Breast epithelium (tissue), 4 donors: ENCODE data around the gene LINGO1. TPM values are rescaled to one million over a fixed set of nuclear protein-coding genes. Genes with fewer than 3 reads are reported as not detected.

Experiments
- DNase-seq, 2 donors: peaks; one replicate each; pipeline ENCODE4 v3.0.0-alpha.2; 2019; ENCODE audit warnings: low spot score in 2 of 2
- H3K27ac ChIP-seq, 2 donors: fragments of 200-600 bp; sonication (generic) in 1 of 2; one replicate each; pipeline ENCODE4 v1.5.1; 2016 to 2019; ENCODE audit warnings: mild to moderate bottlenecking in 1 of 2
- H3K27me3 ChIP-seq, 2 donors: fragments of 200-600 bp; sonication (generic) in 1 of 2; one replicate each; pipeline versions ENCODE4 v1.5.1 to v1.6.0; 2017 to 2019; ENCODE audit warnings: control low read depth in 1 of 2, mild to moderate bottlenecking in 1 of 2
- H3K36me3 ChIP-seq: fragments of 200-600 bp; one replicate; pipeline ENCODE4 v1.5.1; 2019
- H3K4me1 ChIP-seq, 2 donors: fragments of 200-600 bp; sonication (generic); one replicate each; pipeline ENCODE4 v1.5.1; 2016 to 2019; ENCODE audit warnings: control low read depth in 1 of 2
- H3K4me3 ChIP-seq, 3 donors: fragments of 200-600 bp; sonication (generic); 1 replicate in 2 of 3; 2 replicates in 1 of 3; pipeline ENCODE4 v1.5.1; 2016 to 2019; ENCODE audit warnings: mild to moderate bottlenecking in 3 of 3, moderate library complexity in 2 of 3
- H3K9me3 ChIP-seq, 2 donors: fragments of 200-600 bp; sonication (generic) in 1 of 2; one replicate each; pipeline ENCODE4 v1.5.1; 2016 to 2019; ENCODE audit warnings: control low read depth in 1 of 2
- POLR2A ChIP-seq: fragments of 450-650 bp; IDR thresholded peaks from one replicate; pipeline ENCODE4 v1.6.1; 2016; ENCODE audit warnings: antibody characterized with exemption, mild to moderate bottlenecking, moderate library complexity
- POLR2AphosphoS5 ChIP-seq, 3 donors: sonication (generic); formaldehyde crosslinking; IDR thresholded peaks; one replicate each; pipeline ENCODE4 v1.6.1; 2017; ENCODE audit warnings: antibody characterized with exemption in 3 of 3
- intact Hi-C: fragments of 100-400 bp; cut with DNase I; formaldehyde crosslinking; loops from one replicate; pipeline ENCODE4 v1.15.1; 2023; ENCODE audit warnings: low total_unique reads
- total RNA-seq, 3 donors: library from RNA; depleted of rRNA; stranded (reverse); fragments of >200 nt; gene quantifications; one replicate each; pipeline ENCODE4 v1.1.0, GENCODE V29; 2016
- TF ChIP-seq, protein P1 (sequence below), 3 donors: fragments of 450-650 bp; IDR thresholded peaks; one replicate each; pipeline ENCODE4 v1.5.1; 2016 to 2017; ENCODE audit warnings: antibody characterized with exemption in 3 of 3, mild to moderate bottlenecking in 3 of 3, moderate library complexity in 3 of 3

LINGO1 gene
- total RNA-seq, 3 donors from 2014 or later, result 1.2 to 1.6 TPM; not detected in 1

DNA sequence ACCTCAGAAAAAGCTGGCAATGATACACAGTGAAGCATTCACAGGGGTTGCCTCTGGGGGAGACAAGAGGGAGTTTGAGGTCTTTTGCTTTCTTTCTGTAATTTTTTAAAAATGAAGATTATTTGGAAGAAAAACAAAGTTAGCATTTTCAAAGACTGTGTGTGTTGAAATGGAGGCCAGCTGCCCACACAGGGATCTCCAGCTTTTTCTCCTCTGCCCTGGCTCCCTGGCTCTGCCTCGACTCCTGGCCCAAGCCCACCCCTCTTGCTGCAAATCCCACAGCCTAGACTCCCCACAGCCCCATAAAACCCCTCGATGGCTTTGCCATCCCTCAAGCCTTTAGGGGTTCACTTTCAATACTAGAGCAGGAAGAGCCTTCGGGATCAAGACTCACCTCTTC is 68.4 kb downstream of the LINGO1 start:
- intact Hi-C loops, result no loop called here
- peaks cover 0 to 3% of the 10 kb centered on the region in 2 donors for H3K27me3 ChIP-seq
- DNase-seq, result no peak
- no peaks in the 10 kb centered on the region for H3K9me3 ChIP-seq
- TF ChIP-seq, protein P1, sequence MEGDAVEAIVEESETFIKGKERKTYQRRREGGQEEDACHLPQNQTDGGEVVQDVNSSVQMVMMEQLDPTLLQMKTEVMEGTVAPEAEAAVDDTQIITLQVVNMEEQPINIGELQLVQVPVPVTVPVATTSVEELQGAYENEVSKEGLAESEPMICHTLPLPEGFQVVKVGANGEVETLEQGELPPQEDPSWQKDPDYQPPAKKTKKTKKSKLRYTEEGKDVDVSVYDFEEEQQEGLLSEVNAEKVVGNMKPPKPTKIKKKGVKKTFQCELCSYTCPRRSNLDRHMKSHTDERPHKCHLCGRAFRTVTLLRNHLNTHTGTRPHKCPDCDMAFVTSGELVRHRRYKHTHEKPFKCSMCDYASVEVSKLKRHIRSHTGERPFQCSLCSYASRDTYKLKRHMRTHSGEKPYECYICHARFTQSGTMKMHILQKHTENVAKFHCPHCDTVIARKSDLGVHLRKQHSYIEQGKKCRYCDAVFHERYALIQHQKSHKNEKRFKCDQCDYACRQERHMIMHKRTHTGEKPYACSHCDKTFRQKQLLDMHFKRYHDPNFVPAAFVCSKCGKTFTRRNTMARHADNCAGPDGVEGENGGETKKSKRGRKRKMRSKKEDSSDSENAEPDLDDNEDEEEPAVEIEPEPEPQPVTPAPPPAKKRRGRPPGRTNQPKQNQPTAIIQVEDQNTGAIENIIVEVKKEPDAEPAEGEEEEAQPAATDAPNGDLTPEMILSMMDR (IDR thresholded peaks at IDR 0.05), result no peak
- TF ChIP-seq POLR2AphosphoS5 (IDR thresholded peaks at IDR 0.05) (no peak), POLR2A (no peak)
- peaks cover 0 to 1% of the 10 kb centered on the region in 2 donors for H3K4me1 ChIP-seq
- no peak overlapping the region for H3K4me3 ChIP-seq
- H3K27ac ChIP-seq, result no peak overlapping the region
- H3K36me3 ChIP-seq, result no peaks in the 10 kb centered on the region

DNA sequence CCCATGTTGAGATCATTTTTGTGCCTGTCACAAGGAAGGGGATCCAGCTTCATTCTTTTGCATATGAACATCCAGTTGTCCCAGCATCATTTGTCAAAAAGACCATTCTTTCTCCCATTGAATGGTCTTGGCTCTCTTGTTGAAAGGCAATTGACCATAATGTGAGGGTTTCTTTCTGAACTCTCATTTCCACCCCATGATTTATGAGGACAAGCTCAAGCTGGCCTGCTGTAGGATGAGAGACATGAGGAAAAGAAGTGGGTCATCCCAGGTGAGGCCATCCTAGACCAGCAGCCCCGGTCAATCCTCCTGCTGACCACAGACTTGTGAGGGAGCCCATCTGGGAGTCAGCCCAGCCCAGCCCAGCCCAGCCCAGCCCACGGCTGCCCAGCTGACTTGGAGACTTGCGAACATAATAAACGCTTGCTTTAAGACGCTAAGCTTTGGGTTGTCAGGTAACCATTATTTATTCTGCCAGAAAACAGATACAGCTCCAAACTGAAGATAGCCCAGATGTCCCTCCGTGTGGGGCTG is 69.0 kb downstream of the LINGO1 start:
- H3K4me3 ChIP-seq, result no peak overlapping the region
- no peaks in the 10 kb centered on the region for H3K36me3 ChIP-seq
- H3K27me3 ChIP-seq, result peaks cover 0 to 3% of the 10 kb centered on the region in 2 donors
- no peaks in the 10 kb centered on the region for H3K4me1 ChIP-seq
- no peak for TF ChIP-seq POLR2A
- TF ChIP-seq, protein P1 (IDR thresholded peaks at IDR 0.05), result no peak
- no peak for TF ChIP-seq POLR2AphosphoS5 (IDR thresholded peaks at IDR 0.05)
- no peaks in the 10 kb centered on the region for H3K9me3 ChIP-seq
- intact Hi-C loops, result no loop called here
- no peak overlapping the region for H3K27ac ChIP-seq
- DNase-seq, result no peak

Other genes with a start within 250 kb of the LINGO1 start
- 10 to 100 TPM; 48.5 to 99.5 (median 55.2) TPM for gene PEAK1, start 212.8 kb downstream of the LINGO1 start, total RNA-seq
- 10 to 100 TPM; 35.8 to 48.2 (median 46.4) TPM for gene HMG20A, start 212.0 kb downstream of the LINGO1 start, total RNA-seq